Natural killer cell (primary cell): Measurements from ENCODE around the gene AGBL5. TPM values are rescaled to one million over a fixed set of nuclear protein-coding genes. Genes with fewer than 3 reads are reported as not detected.
A peak's percentile ranks its signal among the peaks of the same experiment; 100 is the strongest.

Source experiments
- ATAC-seq, 3 donors: fragments of 150-1000 bp in 2 of 3; fragments of 200-7000 bp in 1 of 3; cut with Tn5 transposase; 1 replicate in 1 of 3; 2 replicates in 2 of 3; pipeline ENCODE4 v1.10.0; 2021; ENCODE audit warnings: mild to moderate bottlenecking in 2 of 3, moderate library complexity in 2 of 3
- DNase-seq, 2 donors: peaks; one replicate each; pipeline versions ENCODE4 v3.0.0 to v3.0.0-alpha.2; 2013 to 2021; ENCODE audit warnings: mixed read lengths in 1 of 2
- H3K27ac ChIP-seq: one replicate; pipeline ENCODE4 v1.5.1; 2013; ENCODE audit warnings: mild to moderate bottlenecking, low read length
- H3K27me3 ChIP-seq: one replicate; pipeline ENCODE4 v1.6.1; 2013; ENCODE audit warnings: low read length; ENCODE audit not compliant: control insufficient read depth, insufficient read depth
- H3K36me3 ChIP-seq: one replicate; pipeline ENCODE4 v1.6.1; 2013; ENCODE audit warnings: low read length; ENCODE audit not compliant: control insufficient read depth, insufficient read depth
- H3K4me1 ChIP-seq: one replicate; pipeline ENCODE4 v1.6.1; 2013; ENCODE audit warnings: low read length; ENCODE audit not compliant: control insufficient read depth, insufficient read depth
- H3K4me3 ChIP-seq: one replicate; pipeline ENCODE4 v1.5.1; 2013; ENCODE audit warnings: low read length
- H3K9me3 ChIP-seq: one replicate; pipeline ENCODE4 v1.6.1; 2013; ENCODE audit warnings: low read length; ENCODE audit not compliant: control insufficient read depth, insufficient read depth
- H3K27ac Mint-ChIP-seq, 2 donors: one replicate each; pipeline ENCODE4 v1.8.0; 2022; ENCODE audit warnings: mild to moderate bottlenecking in 2 of 2, mixed read lengths in 2 of 2, moderate library complexity in 1 of 2
- H3K27me3 Mint-ChIP-seq, 2 donors: one replicate each; pipeline ENCODE4 v1.8.0; 2022; ENCODE audit warnings: low read depth in 2 of 2, mixed read lengths in 2 of 2
- H3K36me3 Mint-ChIP-seq: one replicate; pipeline ENCODE4 v1.8.0; 2022; ENCODE audit warnings: mixed read lengths
- H3K4me1 Mint-ChIP-seq, 2 donors: one replicate each; pipeline ENCODE4 v1.8.0; 2022; ENCODE audit warnings: mixed read lengths in 2 of 2
- H3K4me3 Mint-ChIP-seq: one replicate; pipeline ENCODE4 v1.8.0; 2022; ENCODE audit warnings: mild to moderate bottlenecking, moderate library complexity, mixed read lengths
- H3K9me3 Mint-ChIP-seq, 2 donors: one replicate each; pipeline ENCODE4 v1.8.0; 2022; ENCODE audit warnings: mixed read lengths in 2 of 2
- WGBS: methylation state at CpG from one replicate; pipeline ENCODE4 v1.1.7; 2013; ENCODE audit warnings: missing lambda C conversion rate; ENCODE audit not compliant: insufficient coverage; 5-methylcytosine and 5-hydroxymethylcytosine counted together
- intact Hi-C: fragments of 100-400 bp; cut with micrococcal nuclease; formaldehyde crosslinking; loops from one replicate; pipeline ENCODE4 v1.14.2; 2022
- total RNA-seq, 4 donors: library from RNA; stranded (reverse); fragments of 120-200 nt in 1 of 4; gene quantifications; one replicate each; pipeline versions ENCODE4 v1.2.3 to v1.2.4, GENCODE V29; 2013 to 2022
- TF ChIP-seq, protein P1 (sequence below): fragments of 200-600 bp; IDR thresholded peaks from one replicate; pipeline ENCODE4 v1.8.0; 2022; ENCODE audit warnings: antibody characterized with exemption

AGBL5 gene
- total RNA-seq, 3 donors from 2014 or later (not counting 1 experiment from before 2014, with no cell fraction given), result 10.0 to 12.0 (median 10.8) TPM

DNA sequence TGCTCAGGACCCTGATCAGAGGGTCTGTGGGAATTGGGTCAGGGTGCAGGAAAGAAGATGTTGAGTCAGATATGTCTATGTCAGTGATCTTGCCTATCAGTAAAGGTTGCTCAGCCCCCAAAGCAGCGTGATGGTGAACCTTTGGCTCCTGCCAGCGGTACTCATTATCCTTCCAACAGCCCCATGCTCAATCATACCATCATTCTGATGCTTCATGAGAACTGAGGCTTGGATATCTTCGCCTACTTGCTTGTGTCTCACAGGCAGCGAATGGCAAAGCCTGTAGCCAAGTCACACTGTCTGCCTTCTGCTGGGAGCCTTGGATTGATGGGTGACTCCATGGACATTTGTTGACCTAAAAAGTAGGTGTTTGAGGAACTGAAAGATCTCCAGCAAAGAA lies 37.7 kb upstream of the AGBL5 start:
- no peaks in the 10 kb centered on the region for H3K36me3 Mint-ChIP-seq
- Histone ChIP-seq H3K9me3 (no peaks in the 10 kb centered on the region), H3K36me3 (no peaks in the 10 kb centered on the region), H3K4me3 (no peak overlapping the region), H3K27me3 (no peaks in the 10 kb centered on the region), H3K4me1 (no peaks in the 10 kb centered on the region), H3K27ac (no peak overlapping the region)
- H3K9me3 Mint-ChIP-seq, result no peaks in the 10 kb centered on the region
- no peaks in the 10 kb centered on the region for H3K4me1 Mint-ChIP-seq
- H3K27me3 Mint-ChIP-seq, result peaks cover 6 to 7% of the 10 kb centered on the region in 2 donors
- no peak for ATAC-seq
- 95% methylated on average over 4 of the region's 4 CpGs for WGBS
- no peak for DNase-seq
- H3K27ac Mint-ChIP-seq, result no peak overlapping the region
- TF ChIP-seq, protein P1, sequence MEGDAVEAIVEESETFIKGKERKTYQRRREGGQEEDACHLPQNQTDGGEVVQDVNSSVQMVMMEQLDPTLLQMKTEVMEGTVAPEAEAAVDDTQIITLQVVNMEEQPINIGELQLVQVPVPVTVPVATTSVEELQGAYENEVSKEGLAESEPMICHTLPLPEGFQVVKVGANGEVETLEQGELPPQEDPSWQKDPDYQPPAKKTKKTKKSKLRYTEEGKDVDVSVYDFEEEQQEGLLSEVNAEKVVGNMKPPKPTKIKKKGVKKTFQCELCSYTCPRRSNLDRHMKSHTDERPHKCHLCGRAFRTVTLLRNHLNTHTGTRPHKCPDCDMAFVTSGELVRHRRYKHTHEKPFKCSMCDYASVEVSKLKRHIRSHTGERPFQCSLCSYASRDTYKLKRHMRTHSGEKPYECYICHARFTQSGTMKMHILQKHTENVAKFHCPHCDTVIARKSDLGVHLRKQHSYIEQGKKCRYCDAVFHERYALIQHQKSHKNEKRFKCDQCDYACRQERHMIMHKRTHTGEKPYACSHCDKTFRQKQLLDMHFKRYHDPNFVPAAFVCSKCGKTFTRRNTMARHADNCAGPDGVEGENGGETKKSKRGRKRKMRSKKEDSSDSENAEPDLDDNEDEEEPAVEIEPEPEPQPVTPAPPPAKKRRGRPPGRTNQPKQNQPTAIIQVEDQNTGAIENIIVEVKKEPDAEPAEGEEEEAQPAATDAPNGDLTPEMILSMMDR, result no peak
- H3K4me3 Mint-ChIP-seq, result no peak overlapping the region
- intact Hi-C loops, result no loop called here

DNA sequence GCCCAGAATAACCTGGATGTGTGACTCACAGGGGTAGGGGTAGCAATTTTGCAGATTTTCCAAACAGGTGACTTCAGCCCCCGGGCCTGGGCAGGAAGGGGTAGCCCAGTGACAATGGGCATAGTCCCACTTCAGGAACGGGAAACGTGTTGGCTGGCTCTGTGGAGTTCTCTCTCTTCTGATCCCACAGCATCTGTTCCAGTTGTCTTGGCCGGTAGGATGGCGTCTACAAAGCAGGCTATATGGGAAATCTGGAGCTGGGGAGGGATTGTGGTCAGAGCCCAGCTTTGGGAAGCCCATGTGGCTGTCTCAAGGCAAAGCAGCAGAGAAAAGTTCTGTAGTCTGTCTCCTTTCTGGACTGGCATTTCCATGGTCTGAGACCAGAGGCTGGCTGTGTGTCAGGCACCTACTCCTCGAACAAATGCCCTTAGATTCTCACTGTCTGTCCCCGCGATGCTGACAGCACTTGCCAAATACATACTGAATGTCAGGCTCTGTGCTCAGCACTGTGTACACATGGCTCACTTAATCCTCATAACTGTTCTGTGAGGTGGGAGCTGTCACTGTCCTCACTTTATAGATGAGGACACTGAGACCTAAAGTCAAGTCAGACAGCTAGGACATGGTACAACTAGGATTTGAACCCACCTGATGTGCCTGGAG lies 36.6 kb upstream of the AGBL5 start:
- no peak overlapping the region for H3K27ac ChIP-seq
- H3K4me1 ChIP-seq, result no peaks in the 10 kb centered on the region
- no peaks in the 10 kb centered on the region for H3K9me3 ChIP-seq
- Mint-ChIP-seq H3K4me3 (no peak overlapping the region), H3K4me1 (no peaks in the 10 kb centered on the region), H3K36me3 (no peaks in the 10 kb centered on the region), H3K27ac (no peak overlapping the region), H3K9me3 (no peaks in the 10 kb centered on the region), H3K27me3 (peaks cover 3 to 6% of the 10 kb centered on the region in 2 donors)
- H3K36me3 ChIP-seq, result no peaks in the 10 kb centered on the region
- TF ChIP-seq, protein P1, result no peak
- H3K27me3 ChIP-seq, result no peaks in the 10 kb centered on the region
- ATAC-seq (no peak), DNase-seq (no peak)
- intact Hi-C loops, result no loop called here
- no peak overlapping the region for H3K4me3 ChIP-seq
- 95% methylated on average over 8 of the region's 8 CpGs for WGBS

DNA sequence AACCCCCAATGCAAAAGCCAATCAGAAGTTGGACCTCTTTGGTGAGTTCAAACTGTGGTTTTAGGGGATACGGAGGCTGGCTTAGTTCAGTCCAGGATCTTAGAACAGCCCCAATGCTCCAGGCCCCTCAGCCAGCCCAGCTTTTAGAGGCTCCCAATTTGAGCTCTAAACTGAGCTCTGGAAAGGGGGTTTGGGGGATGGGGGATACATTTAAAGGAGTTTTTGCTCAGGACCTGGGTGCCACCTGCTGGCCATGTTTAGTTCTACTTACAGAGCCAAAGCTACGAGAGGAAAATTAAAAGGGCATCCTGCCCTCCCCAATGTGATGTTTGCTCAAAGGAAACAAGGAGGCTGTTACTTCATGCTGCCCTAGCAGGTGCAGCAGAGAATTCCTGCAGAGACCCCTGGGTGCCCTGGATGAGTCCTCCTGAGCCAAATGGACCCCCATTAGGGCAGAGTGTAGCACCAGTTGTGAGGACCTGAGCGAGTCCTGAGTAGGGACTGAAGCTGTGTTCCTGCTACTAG lies 34.6 kb upstream of the AGBL5 start:
- Histone ChIP-seq H3K27me3 (no peaks in the 10 kb centered on the region), H3K36me3 (no peaks in the 10 kb centered on the region), H3K4me1 (no peaks in the 10 kb centered on the region), H3K27ac (no peak overlapping the region), H3K4me3 (no peak overlapping the region), H3K9me3 (no peaks in the 10 kb centered on the region)
- Mint-ChIP-seq H3K36me3 (no peaks in the 10 kb centered on the region), H3K4me1 (no peaks in the 10 kb centered on the region), H3K9me3 (no peaks in the 10 kb centered on the region), H3K4me3 (no peak overlapping the region), H3K27ac (no peak overlapping the region), H3K27me3 (peaks cover 0 to 3% of the 10 kb centered on the region in 2 donors)
- peak in 1 of 3 donors; percentile 43 for ATAC-seq
- TF ChIP-seq, protein P1, result peak; percentile 31
- DNase-seq, result peak in 1 of 2 donors; percentile 69
- intact Hi-C loops, result loop anchor here (1.0 kb wide), 1 partner anchor 56 kb away; no protein-coding TSS in a partner anchor
- WGBS, result 65% methylated on average over 3 of the region's 3 CpGs
